GM19193 (cell line): ENCODE data around the gene SMDT1.
"Not testable (repeated sequence)": the region's sequence is repeated elsewhere in the genome, so short reads cannot be mapped to it uniquely, and the experiment has no call there.

Source experiments
- POLR2A ChIP-seq: IDR thresholded peaks from 4 replicates; pipeline ENCODE4 v1.6.1; 2011; ENCODE audit not compliant: insufficient read depth, insufficient read length; ENCODE audit errors: extremely low read depth

SMDT1 gene

DNA sequence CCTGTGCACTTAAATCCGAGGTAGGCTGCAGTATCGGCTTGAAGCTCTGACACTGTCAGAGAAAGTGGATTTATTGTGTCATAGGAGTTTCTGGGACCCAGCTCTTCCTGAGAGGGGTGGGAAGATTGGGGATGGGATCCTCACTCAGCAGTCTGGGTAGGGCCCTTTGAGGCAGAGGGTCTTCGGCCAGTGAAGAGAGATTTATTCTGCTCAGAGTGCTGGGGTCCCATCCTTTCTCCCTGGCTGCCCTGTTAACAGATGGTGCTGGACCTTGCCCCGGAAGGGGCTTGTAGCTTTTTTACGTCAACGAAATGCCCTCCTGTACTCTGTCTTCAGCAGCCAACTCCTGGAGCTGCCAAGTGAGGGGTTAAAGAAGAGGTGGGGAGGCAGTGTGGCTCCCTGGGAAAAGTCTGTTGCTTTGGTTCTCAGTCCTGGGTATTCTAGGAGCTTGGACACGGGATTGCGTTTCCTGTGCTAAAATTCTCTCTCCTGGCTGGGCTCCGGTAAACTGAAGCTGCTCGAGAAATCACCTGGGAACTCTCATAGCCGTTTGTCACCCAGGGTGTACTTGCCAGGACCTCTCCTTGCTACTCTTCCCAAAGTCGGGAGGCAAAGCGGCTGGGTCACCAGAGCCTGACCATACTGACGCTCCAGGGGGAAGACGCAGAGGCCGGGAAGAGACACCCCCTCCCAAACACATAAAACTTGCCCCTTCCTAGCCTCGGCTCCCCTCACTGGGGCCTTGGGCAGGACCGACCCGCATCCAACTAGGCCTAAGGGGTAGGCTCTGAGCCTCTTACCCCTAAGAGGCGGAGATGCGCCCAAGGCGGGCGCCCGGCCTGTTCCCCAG, 806 bp upstream of the SMDT1 start:
- no peak for TF ChIP-seq POLR2A

DNA sequence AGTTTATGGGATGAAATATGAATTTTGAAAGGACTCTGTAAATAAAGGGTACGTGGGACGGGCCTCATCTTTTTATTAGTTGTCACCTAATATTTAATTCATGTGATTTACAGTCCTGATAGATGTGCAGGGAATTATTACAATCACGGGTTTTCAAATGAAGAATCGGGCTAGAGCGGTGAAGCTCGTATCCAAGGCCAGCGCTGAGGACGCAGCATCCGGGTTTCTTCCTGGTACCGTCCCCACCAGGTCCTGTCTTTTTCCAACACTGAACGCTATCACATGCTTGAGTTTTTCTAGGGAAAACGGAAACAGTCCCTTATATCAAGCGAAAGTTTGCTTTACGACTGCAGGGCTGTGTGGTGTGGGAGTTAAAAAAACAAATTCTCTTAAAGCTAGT, 787 bp downstream of the SMDT1 start:
- TF ChIP-seq POLR2A: no peak

DNA sequence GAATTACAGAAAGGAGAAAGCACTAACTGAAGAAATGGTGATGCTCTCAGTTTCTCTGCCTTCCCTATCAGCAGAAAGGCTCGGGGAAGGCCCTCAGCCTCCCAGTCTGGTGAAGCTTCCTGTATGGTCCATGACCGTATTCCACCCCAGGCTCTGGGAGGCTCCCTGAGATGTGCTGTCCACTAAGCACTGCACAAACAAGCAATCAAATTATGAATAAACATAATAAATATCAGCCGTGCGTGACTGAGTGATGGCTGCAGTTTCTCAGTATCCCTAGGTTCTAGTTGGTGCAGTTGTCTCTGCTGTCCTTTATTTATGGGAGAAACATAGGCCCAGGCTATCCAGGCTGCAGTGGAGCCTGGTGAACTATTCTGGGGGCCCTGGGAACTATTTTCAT, 3.6 kb downstream of the SMDT1 start:
- TF ChIP-seq POLR2A: no peak

DNA sequence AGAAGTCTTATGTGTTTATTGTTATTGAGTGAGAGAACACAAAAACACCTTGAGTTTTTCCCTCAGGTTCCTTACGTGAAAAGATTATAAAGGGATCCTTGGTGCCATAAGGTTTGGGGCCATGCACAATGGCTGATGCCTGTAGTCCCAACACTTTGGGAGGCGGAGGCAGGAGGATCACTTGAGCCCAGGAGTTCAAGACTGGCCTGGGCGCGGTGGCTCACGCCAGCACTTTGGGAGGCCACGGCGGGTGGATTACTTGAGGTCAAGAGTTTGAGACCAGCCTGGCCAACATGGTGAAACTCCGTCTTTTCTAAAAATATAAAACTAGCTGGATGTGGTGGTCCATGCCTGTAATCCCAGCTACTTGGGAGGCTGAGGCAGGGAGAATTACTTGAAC, 5.4 kb downstream of the SMDT1 start:
- TF ChIP-seq POLR2A: no peak

DNA sequence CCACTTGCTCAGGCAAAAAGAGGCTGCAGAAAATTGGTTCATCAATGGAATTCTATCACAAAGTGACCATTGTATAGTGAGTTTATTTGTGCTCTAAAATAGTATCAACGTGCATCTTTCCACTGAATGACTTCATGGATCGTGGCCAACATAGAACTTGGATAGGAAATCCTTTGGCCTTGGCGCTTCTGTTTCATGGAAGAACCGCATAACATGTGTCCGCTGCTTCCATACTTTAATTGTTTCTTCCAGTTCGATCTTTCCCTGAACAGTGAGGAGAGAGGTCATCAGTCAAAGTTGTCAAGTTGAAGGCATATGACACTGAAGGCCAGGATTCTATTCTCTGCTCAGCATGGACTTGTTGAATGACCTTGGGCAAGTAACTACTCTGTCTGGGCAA, 6.6 kb downstream of the SMDT1 start:
- no peak for TF ChIP-seq POLR2A

DNA sequence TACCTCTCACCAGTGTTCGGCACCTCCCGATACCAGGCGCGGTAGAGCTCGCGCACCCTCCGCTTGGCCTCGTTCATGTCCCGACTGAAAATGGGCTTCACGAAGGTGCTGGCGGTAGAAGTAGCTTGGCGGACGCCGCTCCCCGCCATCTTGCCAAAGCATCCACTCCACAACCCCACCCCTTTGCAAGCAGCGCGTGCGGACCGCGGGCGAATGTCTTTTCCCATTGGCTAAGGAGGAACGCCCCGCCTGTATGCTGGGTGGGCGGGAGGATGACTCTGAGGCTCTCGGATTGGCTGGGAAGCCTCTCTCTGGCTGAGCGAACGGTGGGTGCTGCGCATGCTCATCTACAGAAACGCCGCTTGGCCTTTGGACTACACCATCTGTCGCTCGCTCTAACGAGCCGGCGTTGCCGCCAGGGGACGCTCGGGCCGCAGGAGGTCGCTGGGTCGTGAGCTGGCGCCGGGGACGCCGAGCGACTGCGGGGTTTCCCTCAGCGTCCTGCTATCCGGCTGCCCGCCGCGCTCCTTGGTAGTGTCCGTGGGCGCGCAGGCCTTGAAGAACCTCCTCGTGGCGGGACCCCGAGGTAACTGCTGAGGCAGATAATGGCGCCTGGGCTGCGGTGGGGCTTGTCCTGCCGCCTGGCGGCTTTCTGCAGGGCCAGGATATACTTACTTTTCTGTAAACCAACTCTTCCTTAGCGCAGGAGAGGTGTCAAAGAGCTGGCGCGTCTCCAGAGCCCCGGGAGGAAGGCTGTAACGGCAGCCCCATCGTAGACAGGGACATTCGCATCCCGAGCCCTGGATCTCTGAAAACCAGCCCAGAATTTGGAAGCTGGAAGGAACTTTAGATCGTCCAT, 11.3 kb downstream of the SMDT1 start, which contains the start of gene NDUFA6:
Gene NDUFA6, minus strand, starts transcription at position 177 of the 859 bp plus-strand sequence. Its CDS starts 28 bp downstream, at position 149.
- peak; percentile 92 for TF ChIP-seq POLR2A

DNA sequence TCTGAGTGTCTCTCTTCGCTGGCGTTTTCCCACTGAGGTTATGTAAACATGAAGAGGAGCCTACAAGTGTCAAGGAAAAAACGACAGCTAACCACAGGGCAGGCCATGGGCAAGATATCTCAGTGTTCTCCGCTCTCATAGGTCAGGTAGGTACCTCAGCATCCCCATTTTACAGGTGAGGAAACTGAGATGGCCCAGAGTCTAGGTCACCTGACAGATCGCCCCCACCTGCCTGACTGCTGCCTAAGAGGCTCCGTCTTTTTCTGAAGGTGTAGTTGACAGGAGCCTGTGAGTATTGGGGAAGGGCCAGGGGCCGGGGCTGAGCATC, 11.9 kb downstream of the SMDT1 start:
- TF ChIP-seq POLR2A: no peak

DNA sequence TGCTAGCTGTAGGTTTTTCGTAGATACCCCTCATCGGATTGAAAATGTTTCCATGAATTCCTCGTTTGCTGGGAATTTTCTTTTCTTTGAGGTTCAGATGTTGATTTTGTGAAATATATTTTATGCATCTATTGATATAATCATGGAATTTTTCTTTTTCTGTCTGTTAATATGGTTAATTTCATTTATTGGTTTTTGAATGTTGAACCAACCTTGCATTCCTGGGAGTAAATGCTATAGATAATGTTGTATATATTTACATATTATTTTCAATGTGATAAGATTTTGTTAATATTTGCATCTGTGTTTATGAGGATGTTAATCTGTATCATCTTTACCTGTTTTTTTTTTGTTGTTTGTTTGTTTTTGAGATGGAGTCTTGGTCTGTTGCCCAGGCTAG, 21.7 kb downstream of the SMDT1 start:
- TF ChIP-seq POLR2A: no peak

DNA sequence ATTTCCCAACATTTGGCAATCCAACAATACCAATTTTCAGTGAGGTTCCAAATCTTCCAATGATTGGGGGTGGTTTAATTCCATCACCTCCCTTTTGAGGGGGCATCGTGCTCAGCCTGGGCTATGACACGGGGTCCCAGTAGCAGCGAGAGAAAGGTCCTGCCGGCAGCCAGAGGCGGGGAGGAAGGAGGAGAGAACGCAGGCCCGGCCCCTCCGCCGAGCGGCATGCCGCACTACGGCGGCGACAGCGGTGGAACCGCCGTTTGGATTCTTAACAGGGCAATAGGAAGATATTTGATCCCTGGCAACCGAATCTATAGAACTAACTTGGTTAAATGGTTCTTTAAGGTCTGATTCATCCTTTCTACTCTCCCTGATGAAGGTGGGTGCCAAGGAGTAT, 29.3 kb downstream of the SMDT1 start:
- TF ChIP-seq POLR2A: no peak

DNA sequence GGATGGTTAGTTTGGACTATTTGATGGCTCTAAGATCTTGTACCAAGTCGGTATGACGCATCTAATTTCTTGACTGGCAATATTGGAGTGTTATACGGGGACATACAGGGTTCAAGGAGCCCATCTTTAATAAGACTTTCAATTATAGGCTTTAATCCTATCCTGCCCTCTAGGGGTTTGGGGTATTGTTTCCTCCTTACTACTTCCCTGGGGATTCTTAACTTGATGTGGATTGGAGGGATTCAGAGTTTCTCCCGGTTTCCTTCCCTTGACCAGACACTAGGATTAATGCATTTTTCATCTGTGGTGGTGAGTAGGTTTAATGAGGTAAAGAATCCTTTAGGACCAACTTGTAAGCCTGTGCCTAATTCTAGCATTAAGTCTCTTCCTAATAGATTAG, 32.3 kb downstream of the SMDT1 start:
- TF ChIP-seq POLR2A: no peak

DNA sequence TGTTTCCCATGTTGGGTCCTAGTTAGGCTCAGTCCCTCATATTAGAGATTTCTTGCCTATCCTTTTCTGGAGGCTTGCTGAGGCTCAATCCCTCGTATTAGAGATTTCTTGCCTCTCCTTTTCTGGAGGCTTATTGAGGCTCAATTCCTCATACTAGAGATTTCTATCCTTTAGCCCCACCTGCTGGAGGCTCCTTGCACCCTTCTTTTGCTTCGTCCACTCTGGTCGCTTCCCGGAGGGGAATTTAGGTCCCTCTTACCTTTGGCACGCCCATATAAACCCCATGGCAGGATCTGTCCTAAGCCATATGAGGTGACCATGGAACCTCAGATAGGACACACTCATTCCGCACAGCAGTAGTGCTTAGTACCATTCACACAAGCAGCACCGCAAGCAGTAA, 35.2 kb downstream of the SMDT1 start:
- TF ChIP-seq POLR2A: no peak

DNA sequence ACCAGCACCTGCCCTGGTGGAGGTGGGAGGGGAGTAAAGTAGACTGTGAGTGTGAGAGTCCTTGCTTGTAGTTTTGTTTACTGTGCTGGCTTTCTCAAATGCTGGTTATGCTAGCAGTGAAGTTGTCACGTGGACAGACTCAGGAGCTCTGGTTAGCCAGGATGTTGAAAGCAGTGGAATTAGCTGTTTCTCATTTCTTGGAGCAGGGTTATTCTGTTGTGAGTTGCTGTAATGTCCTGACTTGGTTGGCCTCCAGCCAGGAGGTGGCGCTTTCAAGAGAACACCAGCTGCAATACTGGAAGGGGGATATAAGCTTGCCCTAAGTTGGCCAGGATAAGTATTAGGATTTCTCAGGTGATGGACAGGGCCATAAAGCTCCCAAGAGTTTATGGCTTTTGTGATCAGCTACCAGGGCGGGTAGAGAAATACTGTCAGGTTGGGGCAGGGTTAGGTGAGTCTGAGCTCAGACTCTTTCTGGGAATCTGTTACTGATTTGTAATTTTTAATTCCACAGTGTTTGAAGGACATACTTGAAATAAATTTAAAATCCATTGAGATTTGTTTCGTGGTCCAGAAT, 37.4 kb downstream of the SMDT1 start:
- TF ChIP-seq POLR2A: no peak

DNA sequence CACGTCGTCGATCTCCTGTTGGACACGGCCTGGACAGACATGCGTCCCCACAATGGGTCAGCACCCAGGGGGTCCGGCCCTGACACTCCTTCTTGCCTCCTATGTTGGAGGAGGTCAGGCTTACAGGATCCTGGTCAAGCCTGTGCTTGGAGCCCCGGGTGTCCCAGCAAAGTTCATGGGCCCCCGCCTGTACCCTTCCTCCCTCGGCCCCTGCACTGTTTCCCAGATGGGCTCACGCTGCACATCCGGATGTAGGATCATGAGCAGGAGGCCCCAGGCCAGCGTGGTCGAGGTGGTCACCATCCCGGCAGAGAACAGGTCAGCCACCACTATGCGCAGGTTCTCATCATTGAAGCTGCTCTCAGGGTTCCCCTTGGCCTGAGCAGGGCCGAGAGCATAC, 48.1 kb downstream of the SMDT1 start:
- no peak for TF ChIP-seq POLR2A

DNA sequence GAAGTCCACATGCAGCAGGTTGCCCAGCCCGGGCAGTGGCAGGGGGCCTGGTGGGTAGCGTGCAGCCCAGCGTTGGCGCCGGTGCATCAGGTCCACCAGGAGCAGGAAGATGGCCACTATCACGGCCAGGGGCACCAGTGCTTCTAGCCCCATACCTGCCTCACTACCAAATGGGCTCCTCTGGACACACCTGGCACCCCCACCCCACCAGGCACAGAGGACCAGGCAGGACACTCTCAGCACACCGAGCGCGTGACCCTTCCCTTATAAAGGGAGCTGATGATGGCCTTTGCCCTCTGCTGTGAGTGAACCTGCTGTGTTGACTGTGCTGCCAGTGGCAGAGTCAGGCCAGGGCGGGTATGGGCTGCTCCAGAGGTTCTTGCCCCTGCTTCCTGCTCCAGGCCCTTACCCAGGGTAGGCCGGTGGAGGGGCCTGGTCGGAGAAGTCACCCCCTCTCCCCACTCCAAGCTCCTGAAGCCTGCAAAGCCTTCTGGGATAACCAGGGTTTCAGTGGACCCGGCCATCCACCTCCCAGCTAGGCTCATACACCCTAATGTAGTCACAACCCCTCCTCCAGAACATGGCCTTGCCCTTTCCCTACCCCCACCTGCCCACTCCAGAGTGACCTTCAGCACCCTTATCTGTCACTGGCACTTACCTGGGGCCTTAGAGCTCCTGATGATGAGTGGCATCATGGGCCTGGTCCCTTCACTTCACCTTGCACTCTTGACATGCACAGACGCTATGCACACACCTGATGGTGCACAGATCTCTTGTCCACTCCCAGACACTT, 51.3 kb downstream of the SMDT1 start, which contains the start of gene CYP2D6:
Gene CYP2D6, minus strand, starts transcription at position 172 of the 793 bp plus-strand sequence. Its CDS starts 19 bp downstream, at position 153.
- not testable (repeated sequence) for TF ChIP-seq POLR2A

DNA sequence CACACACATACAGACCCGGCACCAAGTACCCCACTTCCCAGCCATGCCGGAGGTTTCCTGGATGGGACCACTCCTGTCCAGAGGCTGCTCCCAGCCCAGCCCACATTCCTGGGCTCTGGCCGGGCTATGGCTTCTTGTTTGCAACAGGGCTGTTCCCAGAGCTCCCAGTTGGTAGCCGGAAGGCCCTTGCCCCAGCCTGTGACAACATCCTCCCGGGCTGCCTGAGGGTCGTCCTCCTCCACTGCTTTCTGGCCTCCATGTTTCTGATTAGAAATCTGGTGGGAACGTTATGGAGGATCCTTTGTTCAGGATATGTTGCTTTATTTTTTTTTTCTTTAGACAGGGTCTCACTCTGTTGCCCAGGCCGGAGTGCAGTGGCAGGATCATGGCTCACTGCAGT, 52.1 kb downstream of the SMDT1 start:
- no peak for TF ChIP-seq POLR2A
